GM10248 (cell line): ENCODE measurements around the gene DSTN.

Experiments
- CTCF ChIA-PET: fragments of 300-600 bp; sonication (Branson Sonifier 250); formaldehyde crosslinking; extraction: SDS; loops from one replicate; lab custom pipeline; 2021; ENCODE audit warnings: antibody characterized with exemption; lab: Yijun Ruan, JAX
- POLR2A ChIA-PET: fragments of 350-650 bp; sonication (Branson Sonifier 250); formaldehyde crosslinking; extraction: SDS; loops from one replicate; lab custom pipeline; 2020; ENCODE audit warnings: antibody characterized with exemption; lab: Yijun Ruan, JAX
- DNase-seq: peaks from one replicate; pipeline ENCODE4 v3.0.0; 2012; ENCODE audit errors: extremely low spot score
- TF ChIP-seq, protein P1 (sequence below): IDR thresholded peaks from 2 replicates; pipeline ENCODE4 v1.5.1; 2012; ENCODE audit warnings: mild to moderate bottlenecking, low read depth; ENCODE audit errors: extremely low read depth, missing control alignments, control extremely low read depth

The DSTN gene

GRCh38 chr20:17601957-17602356, 32.1 kb downstream of the DSTN start:
- no peak for DNase-seq
- ChIA-PET POLR2A (no interaction called here), CTCF (interaction anchor here (0.7 to 1.7 kb wide), 7 partner anchors 12 to 394 kb away, joined by 3 to 7 read pairs (median 3); no protein-coding TSS in a partner anchor)
- TF ChIP-seq, protein P1, sequence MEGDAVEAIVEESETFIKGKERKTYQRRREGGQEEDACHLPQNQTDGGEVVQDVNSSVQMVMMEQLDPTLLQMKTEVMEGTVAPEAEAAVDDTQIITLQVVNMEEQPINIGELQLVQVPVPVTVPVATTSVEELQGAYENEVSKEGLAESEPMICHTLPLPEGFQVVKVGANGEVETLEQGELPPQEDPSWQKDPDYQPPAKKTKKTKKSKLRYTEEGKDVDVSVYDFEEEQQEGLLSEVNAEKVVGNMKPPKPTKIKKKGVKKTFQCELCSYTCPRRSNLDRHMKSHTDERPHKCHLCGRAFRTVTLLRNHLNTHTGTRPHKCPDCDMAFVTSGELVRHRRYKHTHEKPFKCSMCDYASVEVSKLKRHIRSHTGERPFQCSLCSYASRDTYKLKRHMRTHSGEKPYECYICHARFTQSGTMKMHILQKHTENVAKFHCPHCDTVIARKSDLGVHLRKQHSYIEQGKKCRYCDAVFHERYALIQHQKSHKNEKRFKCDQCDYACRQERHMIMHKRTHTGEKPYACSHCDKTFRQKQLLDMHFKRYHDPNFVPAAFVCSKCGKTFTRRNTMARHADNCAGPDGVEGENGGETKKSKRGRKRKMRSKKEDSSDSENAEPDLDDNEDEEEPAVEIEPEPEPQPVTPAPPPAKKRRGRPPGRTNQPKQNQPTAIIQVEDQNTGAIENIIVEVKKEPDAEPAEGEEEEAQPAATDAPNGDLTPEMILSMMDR = no peak

GRCh38 chr20:17602493-17602892, 32.6 kb downstream of the DSTN start:
- DNase-seq = no peak
- CTCF ChIA-PET = interaction anchor here (0.7 to 1.7 kb wide), 6 partner anchors 12 to 394 kb away, joined by 3 to 7 read pairs (median 3); no protein-coding TSS in a partner anchor
- POLR2A ChIA-PET = no interaction called here
- TF ChIP-seq, protein P1 = no peak

DNA sequence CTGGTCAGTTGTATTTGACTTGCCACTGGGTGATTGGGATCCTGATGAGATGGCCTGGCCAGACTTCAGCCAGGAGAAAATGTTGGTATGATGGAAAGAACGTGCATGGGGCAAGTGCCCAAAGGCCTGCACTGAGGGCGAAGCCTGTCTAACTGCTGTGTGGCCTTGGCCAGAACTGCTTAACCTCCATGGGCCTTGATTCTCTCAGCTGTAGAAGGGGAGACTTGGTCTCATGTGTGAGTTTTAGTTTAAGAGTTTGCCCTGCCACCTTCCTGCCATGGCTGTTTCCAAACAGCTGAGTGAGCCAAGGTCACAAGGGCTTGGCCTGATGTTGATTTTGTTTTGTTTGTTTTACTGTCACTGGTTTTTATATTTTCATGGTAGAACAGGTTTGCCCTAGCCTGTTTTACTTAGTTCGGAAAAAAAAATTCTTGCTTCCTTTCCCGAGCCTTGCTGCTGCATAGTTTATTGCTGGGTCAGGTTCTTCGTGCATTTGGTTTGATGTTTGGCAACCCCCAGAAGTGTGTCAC, 35.3 kb downstream of the DSTN start:
- TF ChIP-seq, protein P1 = no peak
- no peak for DNase-seq
- CTCF ChIA-PET = interaction anchor here (1.2 to 3.6 kb wide), 3 partner anchors 12 to 16 kb away, joined by 3 to 19 read pairs (median 4); no protein-coding TSS in a partner anchor
- POLR2A ChIA-PET = no interaction called here

DNA sequence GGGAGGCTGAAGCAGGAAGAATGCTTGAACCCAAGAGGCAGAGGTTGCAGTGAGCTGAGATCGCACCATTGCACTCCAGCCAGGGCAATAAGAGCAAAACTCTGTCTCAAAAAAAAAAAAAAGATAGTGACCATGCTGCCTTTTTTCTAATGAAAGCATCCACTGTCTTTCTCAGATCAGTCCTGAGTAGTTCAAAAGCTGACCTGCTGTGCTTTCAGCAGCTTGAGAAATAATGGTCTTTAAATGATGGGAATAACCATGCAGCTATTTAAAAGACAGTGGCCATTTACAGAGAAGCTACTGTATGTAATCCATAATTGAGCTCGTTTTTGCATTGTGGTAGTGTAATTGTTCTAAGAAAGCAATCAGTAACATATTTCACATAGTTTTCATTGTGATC, 36.1 kb downstream of the DSTN start:
- ChIA-PET POLR2A (no interaction called here), CTCF (interaction anchor here (0.9 to 3.6 kb wide), 4 partner anchors 11 to 69 kb away, joined by 3 to 19 read pairs (median 4); no protein-coding TSS in a partner anchor)
- DNase-seq = no peak
- TF ChIP-seq, protein P1 = no peak

GRCh38 chr20:17608701-17609497, 39.0 kb downstream of the DSTN start:
- TF ChIP-seq, protein P1 = no peak
- no peak for DNase-seq
- ChIA-PET POLR2A (no interaction called here), CTCF (interaction anchor here (1.1 kb wide), 1 partner anchor 14 kb away, joined by 3 read pairs; no protein-coding TSS in a partner anchor)

DNA sequence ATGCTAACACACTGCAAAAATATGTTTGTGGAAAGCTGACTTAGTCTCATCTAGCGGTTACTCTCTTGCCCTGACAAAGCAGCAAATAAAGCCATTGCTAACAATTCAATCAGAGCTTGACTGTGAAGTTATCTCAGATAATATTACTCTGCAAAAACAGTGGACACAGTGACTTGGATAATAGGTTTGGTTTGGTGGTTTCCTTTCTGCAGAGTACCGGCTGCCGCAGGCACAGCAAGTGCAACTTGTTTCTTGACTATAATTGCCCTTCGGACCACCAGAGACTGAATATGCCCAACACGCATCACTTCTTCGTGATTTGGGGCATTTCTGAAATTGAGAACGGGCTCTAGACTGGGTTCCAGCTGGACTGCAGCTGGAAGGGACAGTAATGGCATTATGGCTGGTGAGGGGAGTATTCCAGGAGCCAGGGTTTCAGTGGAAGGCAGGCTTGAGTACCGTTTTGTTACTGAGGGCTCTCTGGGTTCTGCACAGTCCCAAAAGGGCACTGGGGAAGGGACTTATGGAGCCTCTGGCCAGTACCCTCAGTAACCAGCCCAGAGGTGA, 40.0 kb downstream of the DSTN start:
- POLR2A ChIA-PET = no interaction called here

More for the DNA sequence above, 40.0 kb downstream of the DSTN start:
- TF ChIP-seq, protein P1 = no peak
- DNase-seq = no peak
- CTCF ChIA-PET = interaction anchor here (1.2 to 1.4 kb wide), 2 partner anchors 16 to 39 kb away, joined by 4 to 5 read pairs; no protein-coding TSS in a partner anchor
